HCT116 (cell line): Measurements from ENCODE around the gene PDSS2. TPM values are rescaled to one million over a fixed set of nuclear protein-coding genes. Genes with fewer than 3 reads are reported as not detected.
A peak's percentile ranks its signal among the peaks of the same experiment; 100 is the strongest.

Experiments
- ATAC-seq: fragments of 200-7000 bp; cut with Tn5 transposase; 2 replicates; pipeline ENCODE4 v1.9.1; 2020; ENCODE audit warnings: mild to moderate bottlenecking, moderate library complexity
- BruUV-seq: library from RNA; stranded (reverse); fragments of 400-500 nt; replicated peaks from 2 replicates; lab custom pipeline; 2021; lab: Mats Ljungman, UMichigan
- CTCF ChIA-PET: fragments of 300-600 bp; sonication (Branson Sonifier 250); formaldehyde crosslinking; loops from one replicate; lab custom pipeline; 2021; ENCODE audit warnings: antibody characterized with exemption; lab: Charles Lee
- POLR2A ChIA-PET: fragments of 300-600, 350-600 bp; sonication (Branson Sonifier 250); formaldehyde crosslinking; loops from one replicate; lab custom pipeline; 2021; ENCODE audit warnings: antibody characterized with exemption; lab: Charles Lee
- RAD21 ChIA-PET, 2 experiments: fragments of 300-600 bp; sonication (Branson Sonifier 250); formaldehyde crosslinking; loops; one replicate each; lab custom pipeline; 2023; ENCODE audit warnings: low total read pairs in 2 of 2; ENCODE audit not compliant: uncharacterized antibody in 2 of 2, unreplicated experiment in 2 of 2, low non-redundant PET in 1 of 2; lab: Charles Lee
- DNase-seq: peaks from one replicate; pipeline ENCODE4 v3.0.0-alpha.2; 2010; ENCODE audit warnings: low read depth, low spot score
- H2AFZ ChIP-seq: fragments of 200-600 bp; shearing (Covaris generic), sonication (generic); 2 replicates; pipeline ENCODE4 v1.6.1; 2017; ENCODE audit warnings: low read depth, mixed run types, mixed read lengths, antibody characterized with exemption, low read length; ENCODE audit not compliant: poor library complexity, severe bottlenecking
- H3K27ac ChIP-seq: 2 replicates; pipeline ENCODE4 v1.5.1; 2012; ENCODE audit warnings: low read depth, low read length
- H3K27me3 ChIP-seq: fragments of 200-600 bp; sonication (generic); 2 replicates; pipeline ENCODE4 v1.6.1; 2016; ENCODE audit warnings: mixed run types, low read length, mixed read lengths; ENCODE audit not compliant: insufficient read depth
- H3K36me3 ChIP-seq, 2 experiments: fragments of 200-500 bp in 1 of 2; fragments of 200-600 bp in 1 of 2; sonication (Bioruptor generic) in 1 of 2; sonication (generic) in 1 of 2; 2 replicates each; pipeline versions ENCODE4 v1.5.1 to v1.6.1; 2014 to 2016; ENCODE audit warnings: low read length in 2 of 2, inconsistent platforms in 1 of 2, mixed read lengths in 1 of 2, mixed run types in 1 of 2; ENCODE audit not compliant: insufficient read depth in 2 of 2, control insufficient read depth in 1 of 2
- H3K4me1 ChIP-seq, 2 experiments: fragments of 200-600 bp in 1 of 2; sonication (generic) in 1 of 2; 2 replicates each; pipeline versions ENCODE4 v1.5.1 to v1.6.1; 2012 to 2017; ENCODE audit warnings: low read length in 2 of 2, inconsistent platforms in 1 of 2, mild to moderate bottlenecking in 1 of 2, mixed read lengths in 1 of 2, mixed run types in 1 of 2, moderate library complexity in 1 of 2; ENCODE audit not compliant: insufficient read depth in 2 of 2, control insufficient read depth in 1 of 2
- H3K4me2 ChIP-seq: fragments of 200-600 bp; sonication (generic); 2 replicates; pipeline ENCODE4 v1.6.1; 2017; ENCODE audit warnings: mixed run types, low read length, mixed read lengths
- H3K4me3 ChIP-seq, 2 experiments: fragments of 200-600 bp in 1 of 2; sonication (generic) in 1 of 2; replicated peaks in 1 of 2; 2 replicates each; pipeline ENCODE4 v1.5.1; 2011 to 2016; ENCODE audit warnings: low read length in 2 of 2, control low read depth in 1 of 2, low read depth in 1 of 2, mild to moderate bottlenecking in 1 of 2, mixed read lengths in 1 of 2, mixed run types in 1 of 2
- H3K79me2 ChIP-seq: fragments of 200-600 bp; sonication (generic); 2 replicates; pipeline ENCODE4 v1.6.1; 2017; ENCODE audit warnings: mild to moderate bottlenecking, mixed run types, low read length, moderate library complexity, mixed read lengths; ENCODE audit not compliant: insufficient read depth
- H3K9ac ChIP-seq: fragments of 200-600 bp; sonication (generic); 2 replicates; pipeline ENCODE4 v1.6.1; 2016; ENCODE audit warnings: low read length, mixed read lengths
- H3K9me2 ChIP-seq: fragments of 200-600 bp; sonication (generic), shearing (Covaris generic); 2 replicates; pipeline ENCODE4 v1.6.1; 2017; ENCODE audit warnings: mixed run types, mild to moderate bottlenecking, moderate library complexity; ENCODE audit not compliant: insufficient read depth
- H3K9me3 ChIP-seq, 2 experiments: fragments of 200-500 bp in 1 of 2; fragments of 200-600 bp in 1 of 2; sonication (Bioruptor generic) in 1 of 2; sonication (generic) in 1 of 2; 2 replicates each; pipeline ENCODE4 v1.6.1; 2014 to 2017; ENCODE audit warnings: low read length in 2 of 2, mixed read lengths in 2 of 2, inconsistent platforms in 1 of 2, low read depth in 1 of 2, mild to moderate bottlenecking in 1 of 2, mixed run types in 1 of 2, moderate library complexity in 1 of 2; ENCODE audit not compliant: control insufficient read depth in 1 of 2, insufficient read depth in 1 of 2
- H4K20me1 ChIP-seq: fragments of 200-600 bp; sonication (generic), shearing (Covaris generic); 2 replicates; pipeline ENCODE4 v1.6.1; 2017; ENCODE audit warnings: mixed run types, mild to moderate bottlenecking, moderate library complexity; ENCODE audit not compliant: insufficient read depth
- CBX3 ChIP-seq: IDR thresholded peaks from 2 replicates; pipeline ENCODE4 v1.6.1; 2012; ENCODE audit warnings: low read depth
- ELF1 ChIP-seq: IDR thresholded peaks from 2 replicates; pipeline ENCODE4 v1.6.1; 2012; ENCODE audit warnings: low read depth, borderline replicate concordance
- EZH2phosphoT487 ChIP-seq: fragments of 200-600 bp; IDR thresholded peaks from 2 replicates; pipeline ENCODE4 v1.6.1; 2018; ENCODE audit warnings: antibody characterized with exemption, borderline replicate concordance
- FOSL1 ChIP-seq: IDR thresholded peaks from 2 replicates; pipeline ENCODE4 v1.6.1; 2012; ENCODE audit warnings: low read depth
- JUND ChIP-seq: IDR thresholded peaks from 2 replicates; pipeline ENCODE4 v1.6.1; 2012
- POLR2AphosphoS5 ChIP-seq: IDR thresholded peaks from 2 replicates; pipeline ENCODE4 v1.6.1; 2011; ENCODE audit warnings: mild to moderate bottlenecking, low read depth, low read length, moderate library complexity
- RAD21 ChIP-seq: IDR thresholded peaks from 2 replicates; pipeline ENCODE4 v1.6.1; 2012; ENCODE audit warnings: low read depth, mild to moderate bottlenecking
- SIN3A ChIP-seq: IDR thresholded peaks from 2 replicates; pipeline ENCODE4 v1.6.1; 2012; ENCODE audit warnings: low read depth
- SP1 ChIP-seq: IDR thresholded peaks from 2 replicates; pipeline ENCODE4 v1.6.1; 2012; ENCODE audit warnings: low read depth
- SRF ChIP-seq: IDR thresholded peaks from 2 replicates; pipeline ENCODE4 v1.6.1; 2012; ENCODE audit warnings: low read depth
- ZFX ChIP-seq: fragments of 450-650 bp; IDR thresholded peaks from 2 replicates; pipeline ENCODE4 v1.6.1; 2017
- ZNF274 ChIP-seq: fragments of 200-500 bp; sonication (Bioruptor generic); IDR thresholded peaks from 2 replicates; pipeline ENCODE4 v1.6.1; 2014; ENCODE audit warnings: mild to moderate bottlenecking, low read depth, low read length, inconsistent platforms
- intact Hi-C: fragments of 100-400 bp; cut with micrococcal nuclease; formaldehyde crosslinking; loops from 2 replicates; pipeline ENCODE4 v1.10.0; 2022
- total RNA-seq: library from RNA; stranded (reverse); gene quantifications from one replicate; pipeline ENCODE4 v1.2.1, GENCODE V29; 2021; ENCODE audit not compliant: unreplicated experiment
- TF ChIP-seq, protein P1 (sequence below): IDR thresholded peaks from 2 replicates; pipeline ENCODE4 v1.6.1; 2011; ENCODE audit warnings: mild to moderate bottlenecking, low read length, moderate library complexity; ENCODE audit not compliant: insufficient replicate concordance; ENCODE audit errors: extremely low read depth

The PDSS2 gene
- total RNA-seq, 1 experiment from 2014 or later = 12.2 TPM

DNA sequence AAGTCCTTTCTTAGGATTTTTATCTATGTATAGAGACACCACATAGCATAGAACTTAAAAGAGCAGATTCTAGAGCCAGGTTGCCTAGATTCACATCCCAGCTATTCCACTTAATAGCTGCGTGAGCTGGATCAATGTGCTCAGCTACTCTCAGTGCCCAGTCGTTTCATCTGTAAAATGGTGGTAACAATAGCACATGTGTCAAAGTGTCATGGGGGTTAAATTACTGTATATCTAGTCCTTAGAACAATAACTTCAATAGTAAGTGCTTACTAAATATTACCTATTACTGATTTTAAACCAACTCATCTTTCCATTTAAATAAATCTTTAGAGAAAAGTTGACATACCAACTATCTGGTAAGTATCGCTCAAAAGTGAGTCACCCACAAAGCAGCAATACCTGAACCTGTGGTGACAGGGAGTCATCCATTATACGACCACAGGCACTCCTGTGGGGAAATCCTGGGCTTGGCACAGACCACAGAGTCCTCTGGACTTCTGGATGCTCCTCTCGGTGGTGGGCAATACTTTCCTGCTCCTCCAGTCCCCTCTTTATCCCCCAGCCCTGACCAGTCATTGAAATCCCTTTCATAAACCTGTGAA, 154.8 kb downstream of the PDSS2 start:
- no peaks in the 10 kb centered on the region for H3K9me2 ChIP-seq
- DNase-seq = peak; percentile 48
- no peak overlapping the region for H3K9ac ChIP-seq
- ATAC-seq = peak; percentile 89
- H4K20me1 ChIP-seq = no peaks in the 10 kb centered on the region
- H3K4me3 ChIP-seq = no peak overlapping the region
- H3K4me2 ChIP-seq = peak overlapping the region; percentile 40
- H3K27ac ChIP-seq = no peak overlapping the region
- H3K27me3 ChIP-seq = no peaks in the 10 kb centered on the region
- TF ChIP-seq RAD21 = no peak
- no peak for TF ChIP-seq SRF
- TF ChIP-seq SP1 = peak; percentile 28; the same call in 1 of the 2 replicates
- TF ChIP-seq, protein P1, sequence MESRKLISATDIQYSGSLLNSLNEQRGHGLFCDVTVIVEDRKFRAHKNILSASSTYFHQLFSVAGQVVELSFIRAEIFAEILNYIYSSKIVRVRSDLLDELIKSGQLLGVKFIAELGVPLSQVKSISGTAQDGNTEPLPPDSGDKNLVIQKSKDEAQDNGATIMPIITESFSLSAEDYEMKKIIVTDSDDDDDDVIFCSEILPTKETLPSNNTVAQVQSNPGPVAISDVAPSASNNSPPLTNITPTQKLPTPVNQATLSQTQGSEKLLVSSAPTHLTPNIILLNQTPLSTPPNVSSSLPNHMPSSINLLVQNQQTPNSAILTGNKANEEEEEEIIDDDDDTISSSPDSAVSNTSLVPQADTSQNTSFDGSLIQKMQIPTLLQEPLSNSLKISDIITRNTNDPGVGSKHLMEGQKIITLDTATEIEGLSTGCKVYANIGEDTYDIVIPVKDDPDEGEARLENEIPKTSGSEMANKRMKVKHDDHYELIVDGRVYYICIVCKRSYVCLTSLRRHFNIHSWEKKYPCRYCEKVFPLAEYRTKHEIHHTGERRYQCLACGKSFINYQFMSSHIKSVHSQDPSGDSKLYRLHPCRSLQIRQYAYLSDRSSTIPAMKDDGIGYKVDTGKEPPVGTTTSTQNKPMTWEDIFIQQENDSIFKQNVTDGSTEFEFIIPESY = no peak
- 0 out of 2 replicates have a peak, but pooled peaks have one; percentile 45 for TF ChIP-seq FOSL1
- TF ChIP-seq ZFX = no peak
- TF ChIP-seq SIN3A = no peak
- peak; percentile 44 for TF ChIP-seq JUND
- TF ChIP-seq POLR2AphosphoS5 = no peak
- TF ChIP-seq ZNF274 = no peak
- TF ChIP-seq ELF1 = no peak
- TF ChIP-seq EZH2phosphoT487 = no peak
- no peak for TF ChIP-seq CBX3
- no peaks in the 10 kb centered on the region for H3K79me2 ChIP-seq
- H3K4me1 ChIP-seq = peaks cover 6 to 12% of the 10 kb centered on the region in 2 experiments; a peak in 3 of 4 replicates
- intact Hi-C loops = no loop called here
- no TSS peak for BruUV-seq
- H2AFZ ChIP-seq = no peak overlapping the region
- RAD21 ChIA-PET = no interaction called here
- CTCF ChIA-PET = interaction anchor here (0.7 kb wide), 1 partner anchor 114 kb away, joined by 3 read pairs; no protein-coding TSS in a partner anchor
- no peaks in the 10 kb centered on the region for H3K9me3 ChIP-seq
- no peaks in the 10 kb centered on the region for H3K36me3 ChIP-seq
- POLR2A ChIA-PET = no interaction called here
